Fibroblast of pulmonary artery (primary cell): Measurements from ENCODE around the gene SLC39A5.

Source experiments
- DNase-seq: peaks from one replicate; pipeline ENCODE4 v3.0.0-alpha.2; 2010; ENCODE audit warnings: low read depth
- H3K4me3 ChIP-seq: replicated peaks from 2 replicates; pipeline ENCODE4 v1.5.1; 2011; ENCODE audit warnings: low read depth, mild to moderate bottlenecking, control low read depth, low read length, moderate library complexity
- CTCF ChIP-seq: IDR thresholded peaks from 2 replicates; pipeline ENCODE4 v1.5.1; 2011; ENCODE audit warnings: mild to moderate bottlenecking, control low read depth, low read length, inconsistent platforms; ENCODE audit errors: missing control alignments

Gene SLC39A5

GRCh38 chr12:56216461-56216860 lies 13.4 kb upstream of the SLC39A5 start:
- TF ChIP-seq CTCF: no peak
- no peak for DNase-seq
- no peak overlapping the region for H3K4me3 ChIP-seq

GRCh38 chr12:56219840-56220239 lies 10.0 kb upstream of the SLC39A5 start:
- no peak overlapping the region for H3K4me3 ChIP-seq

GRCh38 chr12:56220611-56221231 lies 9.1 kb upstream of the SLC39A5 start:
- TF ChIP-seq CTCF: no peak
- peak overlapping the region; percentile 92 for H3K4me3 ChIP-seq
- DNase-seq: peak; percentile 72

More at GRCh38 chr12:56219840-56220239, 10.0 kb upstream of the SLC39A5 start:
- no peak for TF ChIP-seq CTCF
- no peak for DNase-seq

- no peak for TF ChIP-seq CTCF
- DNase-seq: peak; percentile 85
Measured at GRCh38 chr12:56221232-56221756, 8.6 kb upstream of the SLC39A5 start.

GRCh38 chr12:56221757-56222530 lies 7.9 kb upstream of the SLC39A5 start, which contains the start of gene RNF41:
Gene RNF41, minus strand, starts transcription at chr12:56221922. Its CDS starts 7,875 bp downstream, at chr12:56214047.
- peak; percentile 99 for DNase-seq
- peak within 1 kb of the TSS; percentile 92 for H3K4me3 ChIP-seq
- no peak for TF ChIP-seq CTCF

More at GRCh38 chr12:56221232-56221756, 8.6 kb upstream of the SLC39A5 start:
- peak overlapping the region; percentile 92 for H3K4me3 ChIP-seq

- TF ChIP-seq CTCF: no peak
- H3K4me3 ChIP-seq: peak overlapping the region; percentile 92
- DNase-seq: no peak
Measured at GRCh38 chr12:56222531-56222895, 7.3 kb upstream of the SLC39A5 start.
